Large intestine (tissue), 3 donors: ENCODE measurements around the gene HSPA1B. TPM values are rescaled to one million over a fixed set of nuclear protein-coding genes. Genes with fewer than 3 reads are reported as not detected.
"Not testable (repeated sequence)": the region's sequence is repeated elsewhere in the genome, so short reads cannot be mapped to it uniquely, and the experiment has no call there.

ENCODE experiments used
- DNase-seq, 2 donors: peaks; one replicate each; pipeline versions ENCODE4 v3.0.0 to v3.0.0-alpha.2; 2013
- H3K27ac ChIP-seq: one replicate; pipeline ENCODE4 v1.5.1; 2013; ENCODE audit warnings: low read length
- H3K27me3 ChIP-seq: 2 replicates; pipeline ENCODE4 v1.6.1; 2013; ENCODE audit warnings: low read length; ENCODE audit not compliant: control insufficient read depth, insufficient read depth
- H3K36me3 ChIP-seq: 2 replicates; pipeline ENCODE4 v1.6.1; 2013; ENCODE audit warnings: low read length; ENCODE audit not compliant: control insufficient read depth, insufficient read depth
- H3K4me1 ChIP-seq: one replicate; pipeline ENCODE4 v1.6.1; 2013; ENCODE audit warnings: low read length; ENCODE audit not compliant: control insufficient read depth, insufficient read depth
- H3K4me3 ChIP-seq: one replicate; pipeline ENCODE4 v1.5.1; 2013; ENCODE audit warnings: low read length
- H3K9me3 ChIP-seq: one replicate; pipeline ENCODE4 v1.6.1; 2013; ENCODE audit warnings: mild to moderate bottlenecking, low read depth, low read length, moderate library complexity; ENCODE audit not compliant: control insufficient read depth
- WGBS: methylation state at CpG from one replicate; pipeline ENCODE4 v1.1.5; 2013; ENCODE audit warnings: low lambda C conversion rate; ENCODE audit not compliant: insufficient coverage; 5-methylcytosine and 5-hydroxymethylcytosine counted together
- polyA plus RNA-seq: library from polyadenylated mRNA; unstranded; fragments of 120-200 nt; gene quantifications from one replicate; pipeline ENCODE4 v1.2.1, GENCODE V29; 2013

Gene HSPA1B
- polyA plus RNA-seq, 1 donor: 241 TPM

- peaks cover 44% of the 10 kb centered on the region for H3K36me3 ChIP-seq
- WGBS: 93% methylated on average over 3 of the region's 8 CpGs
Observed at GRCh38 chr6:31839779-31840126, 12.2 kb downstream of the HSPA1B start.

GRCh38 chr6:31842053-31842452 lies 14.5 kb downstream of the HSPA1B start:
- Histone ChIP-seq H3K4me1 (peaks cover 14% of the 10 kb centered on the region), H3K27ac (no peak overlapping the region), H3K9me3 (no peaks in the 10 kb centered on the region), H3K27me3 (no peaks in the 10 kb centered on the region), H3K36me3 (peaks cover 41% of the 10 kb centered on the region), H3K4me3 (no peak overlapping the region)
- DNase-seq: no peak
- WGBS: no CpG with 5 or more reads among the region's 9 CpGs

More at GRCh38 chr6:31839779-31840126, 12.2 kb downstream of the HSPA1B start:
- H3K27ac ChIP-seq, DNase-seq, H3K4me3 ChIP-seq, H3K27me3 ChIP-seq, H3K9me3 ChIP-seq: not testable (repeated sequence)
- peaks cover 22% of the 10 kb centered on the region for H3K4me1 ChIP-seq

- Histone ChIP-seq H3K4me1 (peaks cover 11% of the 10 kb centered on the region), H3K36me3 (peaks cover 17% of the 10 kb centered on the region), H3K27ac (no peak overlapping the region), H3K4me3 (no peak overlapping the region), H3K27me3 (no peaks in the 10 kb centered on the region), H3K9me3 (no peaks in the 10 kb centered on the region)
- no peak for DNase-seq
- WGBS: no CpG with 5 or more reads among the region's 3 CpGs
Observed at GRCh38 chr6:31844507-31844906, 17.0 kb downstream of the HSPA1B start.

GRCh38 chr6:31847276-31847978 lies 19.9 kb downstream of the HSPA1B start:
- Histone ChIP-seq H3K4me3 (no peak overlapping the region), H3K27me3 (no peaks in the 10 kb centered on the region), H3K9me3 (peaks cover 8% of the 10 kb centered on the region), H3K4me1 (peaks cover 18% of the 10 kb centered on the region), H3K27ac (peak overlapping the region; percentile 72), H3K36me3 (no peaks in the 10 kb centered on the region)
- DNase-seq: peak; percentile 87 to 89
- no CpG with 5 or more reads among the region's 2 CpGs for WGBS

GRCh38 chr6:31850765-31851484 lies 23.4 kb downstream of the HSPA1B start:
- Histone ChIP-seq H3K36me3 (peaks cover 3% of the 10 kb centered on the region), H3K4me1 (peaks cover 18% of the 10 kb centered on the region), H3K27me3 (no peaks in the 10 kb centered on the region), H3K27ac (peak overlapping the region; percentile 86), H3K4me3 (no peak overlapping the region), H3K9me3 (peaks cover 15% of the 10 kb centered on the region)
- no CpG with 5 or more reads among the region's 2 CpGs for WGBS
- DNase-seq: no peak

GRCh38 chr6:31851485-31851832 lies 23.9 kb downstream of the HSPA1B start:
- H3K27ac ChIP-seq: peak overlapping the region; percentile 86
- H3K4me3 ChIP-seq: no peak overlapping the region
- peaks cover 3% of the 10 kb centered on the region for H3K36me3 ChIP-seq
- peaks cover 18% of the 10 kb centered on the region for H3K4me1 ChIP-seq
- no CpG with 5 or more reads among the region's 2 CpGs for WGBS
- peaks cover 15% of the 10 kb centered on the region for H3K9me3 ChIP-seq
- H3K27me3 ChIP-seq: no peaks in the 10 kb centered on the region
- no peak for DNase-seq

GRCh38 chr6:31851980-31852718 lies 24.6 kb downstream of the HSPA1B start:
- Histone ChIP-seq H3K27ac (peak overlapping the region; percentile 47), H3K4me1 (peaks cover 14% of the 10 kb centered on the region), H3K9me3 (peaks cover 15% of the 10 kb centered on the region)
- H3K4me3 ChIP-seq, DNase-seq, H3K27me3 ChIP-seq, H3K36me3 ChIP-seq: not testable (repeated sequence)
- WGBS: no CpG with 5 or more reads among the region's 35 CpGs

GRCh38 chr6:31857774-31858173 lies 30.2 kb downstream of the HSPA1B start:
- not testable (repeated sequence) for H3K4me1 ChIP-seq, H3K9me3 ChIP-seq, H3K4me3 ChIP-seq, DNase-seq, H3K27me3 ChIP-seq, H3K27ac ChIP-seq
- peaks cover 45% of the 10 kb centered on the region for H3K36me3 ChIP-seq
- 85% methylated on average over 4 of the region's 8 CpGs for WGBS

GRCh38 chr6:31858707-31859106 lies 31.2 kb downstream of the HSPA1B start:
- no peak for DNase-seq
- H3K27ac ChIP-seq: no peak overlapping the region
- peaks cover 45% of the 10 kb centered on the region for H3K36me3 ChIP-seq
- peaks cover 14% of the 10 kb centered on the region for H3K4me1 ChIP-seq
- no peaks in the 10 kb centered on the region for H3K27me3 ChIP-seq
- no CpG with 5 or more reads among the region's 8 CpGs for WGBS
- no peak overlapping the region for H3K4me3 ChIP-seq
- H3K9me3 ChIP-seq: peaks cover 7% of the 10 kb centered on the region

- Histone ChIP-seq H3K27ac (no peak overlapping the region), H3K36me3 (peaks cover 52% of the 10 kb centered on the region), H3K4me1 (peaks cover 15% of the 10 kb centered on the region), H3K9me3 (peaks cover 7% of the 10 kb centered on the region), H3K4me3 (peak overlapping the region; percentile 10), H3K27me3 (no peaks in the 10 kb centered on the region)
- WGBS: no CpG with 5 or more reads among the region's 11 CpGs
- DNase-seq: no peak
Observed at GRCh38 chr6:31859923-31860322, 32.4 kb downstream of the HSPA1B start.
